ENCODE measurements around the gene GRAMD4.

Gene GRAMD4

DNA sequence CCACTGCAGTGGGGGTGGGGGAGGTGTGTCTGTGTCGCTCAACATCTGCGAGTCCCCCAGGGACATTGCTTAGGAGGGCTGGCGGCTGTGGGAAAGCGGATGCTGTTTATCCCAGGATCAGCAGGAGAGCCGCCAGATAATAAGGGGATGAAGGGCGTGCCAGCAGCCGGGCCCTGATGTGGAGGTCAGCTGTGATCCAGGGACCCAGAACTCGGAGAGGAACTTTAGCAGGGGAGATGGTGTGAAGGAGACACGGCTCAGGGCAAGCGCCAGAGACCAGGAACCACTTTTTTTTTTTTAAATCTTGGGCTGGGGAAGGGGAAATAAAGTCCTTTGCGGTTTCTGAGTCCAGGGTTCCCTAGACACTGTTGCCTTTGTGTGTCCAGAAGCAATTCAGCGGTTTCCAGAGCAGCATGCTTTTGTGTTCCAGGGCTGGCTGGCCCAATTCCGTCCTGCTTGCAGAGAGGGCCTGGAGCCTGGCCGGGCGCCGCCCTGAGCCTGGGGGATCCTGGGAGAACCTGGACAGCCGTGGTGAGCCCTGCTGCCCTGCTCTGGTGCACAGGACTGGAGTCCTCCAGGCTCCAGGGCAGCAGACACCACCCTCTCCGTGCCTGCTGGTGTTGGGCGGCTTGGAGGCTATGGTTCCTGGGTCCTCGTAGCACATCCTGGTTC is at the start of gene GRAMD4:
TSS of gene GRAMD4 (plus strand) at position 557 of the 672 bp plus-strand sequence. CDS start 6,414 bp downstream, outside the sequence.
- H3K4me3 ChIP-seq (ENCODE audit: low read length), result no peak within 1 kb of the TSS
- DNase-seq (ENCODE audit: low read depth), result no peak
- TF ChIP-seq, protein P1, sequence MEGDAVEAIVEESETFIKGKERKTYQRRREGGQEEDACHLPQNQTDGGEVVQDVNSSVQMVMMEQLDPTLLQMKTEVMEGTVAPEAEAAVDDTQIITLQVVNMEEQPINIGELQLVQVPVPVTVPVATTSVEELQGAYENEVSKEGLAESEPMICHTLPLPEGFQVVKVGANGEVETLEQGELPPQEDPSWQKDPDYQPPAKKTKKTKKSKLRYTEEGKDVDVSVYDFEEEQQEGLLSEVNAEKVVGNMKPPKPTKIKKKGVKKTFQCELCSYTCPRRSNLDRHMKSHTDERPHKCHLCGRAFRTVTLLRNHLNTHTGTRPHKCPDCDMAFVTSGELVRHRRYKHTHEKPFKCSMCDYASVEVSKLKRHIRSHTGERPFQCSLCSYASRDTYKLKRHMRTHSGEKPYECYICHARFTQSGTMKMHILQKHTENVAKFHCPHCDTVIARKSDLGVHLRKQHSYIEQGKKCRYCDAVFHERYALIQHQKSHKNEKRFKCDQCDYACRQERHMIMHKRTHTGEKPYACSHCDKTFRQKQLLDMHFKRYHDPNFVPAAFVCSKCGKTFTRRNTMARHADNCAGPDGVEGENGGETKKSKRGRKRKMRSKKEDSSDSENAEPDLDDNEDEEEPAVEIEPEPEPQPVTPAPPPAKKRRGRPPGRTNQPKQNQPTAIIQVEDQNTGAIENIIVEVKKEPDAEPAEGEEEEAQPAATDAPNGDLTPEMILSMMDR (conservative IDR thresholded peaks at IDR 0.05; ENCODE audit: low read depth, low read length), result no peak

DNA sequence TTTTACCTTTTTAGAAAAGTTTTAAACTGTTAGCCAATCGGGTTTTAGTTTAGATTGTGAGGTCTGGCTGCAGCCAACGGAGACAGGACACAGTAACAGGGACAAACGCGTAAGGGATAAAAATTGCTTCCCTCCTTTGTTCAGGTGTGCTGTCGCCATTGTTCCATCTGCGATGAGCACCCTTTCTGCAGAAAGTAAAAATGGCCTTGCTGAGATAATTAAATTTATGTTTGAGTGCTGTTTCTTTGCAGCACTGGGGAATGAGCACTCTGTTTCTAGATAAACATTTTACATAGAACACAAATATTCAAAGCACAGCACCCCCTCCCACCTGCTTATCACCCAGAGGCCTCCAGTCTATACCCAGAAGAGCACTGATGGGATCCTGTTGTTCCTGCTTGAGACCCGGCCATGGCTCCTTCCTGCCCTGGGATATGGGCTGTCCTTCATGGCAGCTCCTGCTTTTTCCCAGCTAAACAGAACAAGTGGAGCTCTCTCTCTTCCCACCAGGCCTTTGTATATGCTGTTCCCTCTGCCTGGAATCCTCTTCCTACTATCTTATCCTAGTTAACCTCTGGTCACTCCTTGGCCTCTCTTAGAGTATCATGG is 48.4 kb upstream of the GRAMD4 start:
- TF ChIP-seq, protein P1 (conservative IDR thresholded peaks at IDR 0.05; ENCODE audit: low read depth, low read length), result no peak
- H3K4me3 ChIP-seq (ENCODE audit: low read length), result no peak overlapping the region
- DNase-seq (ENCODE audit: low read depth), result no peak

- TF ChIP-seq, protein P1 (conservative IDR thresholded peaks at IDR 0.05; ENCODE audit: low read depth, low read length), result no peak
- no peak for DNase-seq (ENCODE audit: low read depth)
- no peak overlapping the region for H3K4me3 ChIP-seq (ENCODE audit: low read length)
These were observed 47.0 kb upstream of the GRAMD4 start for GRCh38 chr22:46572911-46573780.

DNA sequence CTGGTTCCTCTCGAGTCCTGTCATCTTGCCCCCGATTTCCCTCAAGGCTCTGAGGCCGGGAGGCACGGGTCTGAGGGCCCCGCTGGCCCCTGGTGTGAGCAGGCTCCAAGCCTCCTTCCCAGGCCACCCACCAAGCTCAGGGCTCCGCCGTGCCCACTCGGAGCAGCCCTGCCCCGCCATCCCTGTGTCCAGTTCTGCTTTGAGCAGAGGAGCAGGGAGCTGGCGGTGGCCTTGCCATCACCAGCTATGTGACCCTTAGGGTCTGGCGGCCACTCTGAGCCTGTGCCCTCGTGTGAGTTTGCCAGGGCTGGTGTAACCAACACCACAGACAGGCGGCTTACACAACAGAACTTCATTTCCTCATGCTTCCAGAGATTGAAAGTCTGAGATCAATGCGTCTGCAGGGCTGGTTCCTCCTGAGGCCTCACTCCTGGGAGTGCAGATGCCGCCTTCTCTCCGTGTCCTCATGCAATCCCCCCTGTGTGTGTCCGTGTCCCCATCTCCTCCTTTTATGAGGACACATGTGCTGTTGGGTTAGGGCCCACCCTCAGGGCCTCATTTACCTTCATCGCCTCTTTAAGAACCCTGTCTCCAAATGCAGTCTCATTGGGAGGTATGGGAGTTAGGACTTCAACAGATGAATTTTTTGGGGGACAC is 46.3 kb upstream of the GRAMD4 start:
- no peak for DNase-seq (ENCODE audit: low read depth)
- no peak overlapping the region for H3K4me3 ChIP-seq (ENCODE audit: low read length)
- TF ChIP-seq, protein P1 (conservative IDR thresholded peaks at IDR 0.05; ENCODE audit: low read depth, low read length), result no peak

DNA sequence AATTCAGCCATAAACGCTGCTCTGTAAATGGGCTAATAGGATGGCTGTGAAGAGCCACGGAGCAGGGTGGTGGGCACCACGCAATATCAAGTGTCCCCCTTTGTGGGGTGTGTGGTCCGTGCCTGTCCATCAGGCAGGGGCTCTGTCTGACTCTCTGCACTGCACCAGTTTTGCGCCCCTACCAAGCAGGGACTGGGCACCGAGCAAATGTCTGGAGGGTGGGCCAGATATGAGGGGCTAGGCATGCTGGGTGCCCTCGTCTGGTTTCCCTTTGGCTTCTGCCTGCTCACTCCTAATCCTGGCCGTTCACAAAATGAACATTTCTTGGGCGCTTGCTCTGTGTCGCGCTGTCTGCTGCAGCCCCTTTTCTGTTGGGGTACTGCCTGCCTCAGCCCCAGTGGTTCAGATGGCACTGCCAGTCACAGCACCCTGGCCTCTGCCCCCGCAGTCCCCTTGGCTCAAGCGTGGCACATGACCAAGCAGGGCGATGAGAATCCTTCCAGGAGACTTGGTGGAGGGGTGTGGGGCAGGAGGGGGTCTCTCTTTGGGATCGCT is 45.7 kb upstream of the GRAMD4 start:
- no peak for DNase-seq (ENCODE audit: low read depth)
- TF ChIP-seq, protein P1 (conservative IDR thresholded peaks at IDR 0.05; ENCODE audit: low read depth, low read length), result no peak
- H3K4me3 ChIP-seq (ENCODE audit: low read length), result no peak overlapping the region

DNA sequence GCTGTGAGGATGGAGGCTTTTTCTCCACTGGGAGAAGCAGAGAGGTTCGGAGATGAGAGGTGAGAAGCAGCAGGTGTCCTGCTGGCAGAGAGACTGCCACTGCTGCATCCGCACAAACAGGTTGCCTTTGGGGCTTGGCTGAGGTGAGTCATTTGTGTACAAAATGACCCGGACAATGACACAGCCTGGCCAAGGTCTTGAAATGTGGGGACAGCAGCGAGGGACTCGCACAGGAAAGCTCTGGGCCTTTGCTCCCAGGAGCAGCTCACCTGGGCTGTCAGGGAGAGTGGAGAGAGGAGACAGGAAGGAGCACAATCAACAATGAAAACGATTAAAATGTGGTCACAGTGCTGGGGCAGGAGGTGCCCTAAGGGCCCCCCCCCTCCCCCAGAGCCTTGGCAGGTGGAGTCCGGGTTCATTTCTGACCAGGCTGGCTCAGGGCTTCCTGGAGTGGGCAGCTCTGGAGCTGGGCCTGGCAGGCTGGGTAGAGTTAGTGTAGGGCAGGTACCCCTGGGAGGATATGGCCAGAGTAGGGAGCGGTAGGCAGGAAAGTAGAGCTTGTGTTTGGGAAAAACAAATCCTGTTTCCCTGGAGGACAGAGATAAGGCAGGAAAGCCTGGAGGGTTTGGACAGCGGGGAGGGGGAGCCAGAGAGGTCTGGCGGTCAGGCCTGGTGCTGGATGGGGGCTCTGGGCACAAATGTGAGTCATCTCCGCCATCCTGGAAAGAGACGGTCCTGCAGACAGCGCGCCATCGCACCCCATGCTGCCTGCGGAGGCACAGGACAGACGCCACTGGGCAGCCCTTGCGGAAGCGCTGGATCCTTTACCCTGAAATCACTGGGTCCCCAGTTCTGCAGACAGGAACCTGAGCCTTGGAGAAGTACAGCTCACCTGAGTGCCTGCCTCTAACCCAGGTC is 44.9 kb upstream of the GRAMD4 start:
- no peak overlapping the region for H3K4me3 ChIP-seq (ENCODE audit: low read length)
- no peak for DNase-seq (ENCODE audit: low read depth)
- TF ChIP-seq, protein P1 (conservative IDR thresholded peaks at IDR 0.05; ENCODE audit: low read depth, low read length), result no peak

All from retinal pigment epithelial cell (primary cell).